Measurements from ENCODE around the gene MTNR1B. TPM values are rescaled to one million over a fixed set of nuclear protein-coding genes. Genes with fewer than 3 reads are reported as not detected.

MTNR1B gene
- total RNA-seq, 1 donor from 2014 or later: not detected

DNA sequence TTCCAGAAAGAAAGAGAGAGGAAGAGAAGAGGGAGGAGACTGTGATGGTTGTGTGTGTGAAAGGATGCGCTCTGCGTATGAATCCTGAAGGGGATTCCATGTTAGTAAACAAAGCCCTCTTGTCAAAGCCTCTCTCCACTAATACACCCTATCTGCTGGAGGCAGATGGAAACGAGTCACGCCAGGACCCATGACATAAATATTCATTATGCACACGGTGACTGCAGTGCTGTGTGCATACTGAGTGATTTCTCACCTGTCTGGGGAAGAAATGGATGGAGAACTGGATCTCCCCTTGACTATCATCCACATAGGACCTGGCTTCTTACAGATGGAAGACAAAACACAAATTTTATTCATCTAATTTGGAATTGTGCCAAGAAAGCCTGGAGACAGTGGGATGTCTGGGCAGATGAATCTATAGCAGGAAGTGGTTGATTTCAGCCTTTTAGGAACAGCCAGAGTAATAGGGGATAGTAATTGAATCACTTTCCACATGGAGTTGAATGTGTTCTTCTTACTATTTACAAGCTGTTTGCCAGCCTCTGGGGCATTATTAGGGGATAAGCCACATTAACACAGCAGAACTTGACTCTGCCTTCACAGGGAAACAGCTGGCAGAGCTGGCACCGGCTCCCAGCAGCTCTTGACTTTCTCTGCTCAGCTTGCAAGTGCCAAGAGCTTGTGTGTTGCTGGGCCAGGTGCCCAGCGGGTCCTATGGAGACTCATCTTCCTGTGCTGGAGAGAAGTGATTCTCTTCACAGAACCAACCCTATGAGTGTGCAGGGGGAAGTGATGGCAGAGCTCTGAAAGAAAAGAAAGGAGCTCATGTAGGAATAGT is 9.0 kb downstream of the MTNR1B start:
- DNase-seq (ENCODE audit: low spot score): no peak

DNA sequence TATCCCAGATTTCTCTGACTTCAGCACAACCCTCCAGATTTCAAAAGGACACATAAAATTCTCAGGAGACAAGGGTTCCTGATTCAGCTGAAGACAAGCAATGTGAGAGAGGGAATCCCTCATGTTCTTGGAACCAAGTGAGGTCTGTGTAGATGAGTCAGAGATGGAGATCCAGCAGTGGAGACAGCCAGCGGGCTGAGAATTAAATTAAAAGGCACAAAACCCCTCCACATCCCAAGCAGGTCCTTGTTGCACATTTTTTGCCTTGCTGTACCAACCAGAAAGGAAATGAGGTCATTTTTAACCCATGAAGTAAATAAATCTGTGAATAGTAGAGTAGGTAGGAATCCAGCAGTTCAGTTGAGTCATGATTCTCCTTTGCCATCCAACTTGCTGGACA is 9.7 kb downstream of the MTNR1B start:
- DNase-seq (ENCODE audit: low spot score): no peak

DNA sequence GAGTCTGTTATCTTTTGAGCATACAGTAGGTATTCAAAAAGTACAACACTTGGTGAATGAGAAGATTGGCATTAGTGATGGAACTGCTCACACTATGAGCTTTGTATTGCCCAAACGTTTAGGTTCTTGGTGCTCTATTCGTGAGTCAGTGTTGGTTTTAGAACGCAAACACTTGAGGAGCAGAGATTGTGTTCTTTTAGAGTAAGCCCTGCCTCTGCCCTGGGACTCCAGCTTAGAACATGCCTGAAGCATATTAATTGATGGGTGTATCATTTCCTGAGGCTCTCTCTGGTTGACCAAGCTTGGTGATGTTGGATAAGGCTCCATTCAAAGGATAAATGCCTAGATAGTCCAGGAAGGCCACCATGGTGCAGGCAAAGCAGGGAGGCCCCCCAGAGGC is 10.9 kb downstream of the MTNR1B start:
- DNase-seq (ENCODE audit: low spot score): no peak

DNA sequence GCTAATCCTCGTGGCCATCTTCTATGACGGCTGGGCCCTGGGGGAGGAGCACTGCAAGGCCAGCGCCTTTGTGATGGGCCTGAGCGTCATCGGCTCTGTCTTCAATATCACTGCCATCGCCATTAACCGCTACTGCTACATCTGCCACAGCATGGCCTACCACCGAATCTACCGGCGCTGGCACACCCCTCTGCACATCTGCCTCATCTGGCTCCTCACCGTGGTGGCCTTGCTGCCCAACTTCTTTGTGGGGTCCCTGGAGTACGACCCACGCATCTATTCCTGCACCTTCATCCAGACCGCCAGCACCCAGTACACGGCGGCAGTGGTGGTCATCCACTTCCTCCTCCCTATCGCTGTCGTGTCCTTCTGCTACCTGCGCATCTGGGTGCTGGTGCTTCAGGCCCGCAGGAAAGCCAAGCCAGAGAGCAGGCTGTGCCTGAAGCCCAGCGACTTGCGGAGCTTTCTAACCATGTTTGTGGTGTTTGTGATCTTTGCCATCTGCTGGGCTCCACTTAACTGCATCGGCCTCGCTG is 12.1 kb downstream of the MTNR1B start:
- no peak for DNase-seq (ENCODE audit: low spot score)

DNA sequence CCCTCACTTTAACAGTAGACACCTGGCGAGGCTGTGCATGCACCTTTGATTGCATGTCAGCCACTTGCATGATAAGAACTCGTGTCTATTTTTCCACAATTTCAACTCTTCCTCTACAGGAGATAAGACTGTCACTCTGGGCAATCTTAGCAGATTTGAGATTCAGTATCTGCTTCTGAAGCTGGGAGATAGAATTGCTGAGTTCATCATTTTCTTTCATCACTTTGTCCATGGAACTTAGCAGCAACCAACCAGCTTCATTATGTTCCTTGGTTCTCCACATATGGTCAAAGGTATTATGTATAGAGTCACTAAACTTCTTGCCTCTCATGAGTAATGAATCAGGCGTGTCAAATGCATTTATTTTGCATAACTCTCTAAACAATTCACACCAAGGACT is 17.1 kb downstream of the MTNR1B start:
- no peak for DNase-seq (ENCODE audit: low spot score)

DNA sequence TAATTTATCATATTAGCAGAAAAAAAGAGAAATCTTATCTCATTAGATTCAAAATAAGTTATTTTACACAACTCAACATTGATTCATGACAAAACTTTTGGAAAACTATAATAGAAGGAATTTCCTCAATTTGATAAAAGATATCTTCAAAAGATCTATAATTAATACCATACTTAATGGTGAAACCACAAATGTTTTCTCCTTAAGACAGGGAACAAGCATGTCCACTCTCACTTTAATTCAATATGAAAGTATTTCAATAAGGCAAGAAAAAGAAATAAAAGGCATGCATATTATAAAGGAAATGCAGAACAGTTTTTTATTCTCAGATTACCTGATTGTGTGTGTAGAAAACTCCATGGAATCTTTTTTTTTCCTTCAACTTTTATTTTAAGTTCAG is 23.6 kb downstream of the MTNR1B start:
- DNase-seq (ENCODE audit: low spot score): no peak

DNA sequence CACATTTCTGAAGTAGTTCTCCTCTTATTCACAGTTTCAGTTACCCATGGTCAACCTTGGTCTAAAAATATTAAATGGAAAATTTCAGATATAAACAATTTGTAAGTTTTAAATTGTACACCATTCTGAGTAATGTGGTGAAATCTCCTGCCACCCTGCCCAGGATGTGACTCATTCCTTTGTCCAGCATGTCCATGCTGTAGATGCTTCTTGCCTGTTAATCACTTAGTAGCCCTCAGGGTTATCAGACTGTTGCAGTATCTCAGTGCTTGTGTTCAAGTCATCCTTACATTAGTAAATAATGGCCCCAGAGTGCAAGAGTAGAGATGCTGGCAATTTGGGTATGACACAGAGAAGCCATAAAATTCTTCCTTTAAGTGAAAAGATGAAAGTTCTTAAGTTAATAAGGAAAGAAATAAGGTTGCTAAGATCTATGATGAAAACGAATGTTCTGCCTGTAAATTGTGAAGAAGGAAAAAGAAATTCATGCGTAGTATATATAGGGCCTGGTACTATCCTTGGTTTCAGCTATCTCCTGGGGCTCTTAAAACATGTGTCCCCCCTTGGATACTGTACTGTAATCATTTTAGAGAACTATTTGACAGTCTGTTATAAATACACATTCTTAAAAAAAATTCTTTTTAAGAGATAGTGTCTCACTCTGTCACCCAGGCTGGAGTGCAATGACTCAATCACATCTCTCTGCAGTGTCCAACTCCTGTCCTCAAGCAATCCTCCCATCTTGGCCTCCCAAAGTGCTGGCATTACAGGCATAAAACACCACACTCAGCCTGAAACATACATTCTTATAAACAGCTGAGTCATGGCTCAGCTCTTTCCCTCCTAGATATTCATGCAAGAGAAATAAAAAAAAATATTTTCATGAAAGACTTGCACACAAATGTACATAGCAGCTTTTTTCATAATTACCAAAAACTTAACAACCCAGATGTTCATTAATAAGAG is 31.3 kb downstream of the MTNR1B start:
- DNase-seq (ENCODE audit: low spot score): no peak

DNA sequence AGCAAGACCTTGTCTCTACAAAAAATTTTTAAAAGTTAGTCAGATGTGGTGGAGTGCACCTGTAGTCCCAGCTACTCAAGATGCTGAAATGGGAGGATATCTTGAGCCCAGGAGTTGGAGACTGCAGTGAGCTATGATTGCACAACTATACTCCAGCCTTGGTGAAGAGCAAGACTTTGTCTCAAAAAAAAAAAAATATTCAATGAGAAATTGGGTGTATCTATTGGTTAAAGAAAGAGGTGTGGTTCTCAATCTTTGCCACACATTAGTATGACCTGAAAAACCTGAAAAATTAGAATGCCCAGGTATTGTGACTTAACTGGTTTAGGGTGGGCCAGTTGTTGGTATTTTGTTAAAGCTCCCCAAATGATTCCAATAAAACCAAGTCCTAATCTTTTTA is 32.4 kb downstream of the MTNR1B start:
- DNase-seq (ENCODE audit: low spot score): no peak

DNA sequence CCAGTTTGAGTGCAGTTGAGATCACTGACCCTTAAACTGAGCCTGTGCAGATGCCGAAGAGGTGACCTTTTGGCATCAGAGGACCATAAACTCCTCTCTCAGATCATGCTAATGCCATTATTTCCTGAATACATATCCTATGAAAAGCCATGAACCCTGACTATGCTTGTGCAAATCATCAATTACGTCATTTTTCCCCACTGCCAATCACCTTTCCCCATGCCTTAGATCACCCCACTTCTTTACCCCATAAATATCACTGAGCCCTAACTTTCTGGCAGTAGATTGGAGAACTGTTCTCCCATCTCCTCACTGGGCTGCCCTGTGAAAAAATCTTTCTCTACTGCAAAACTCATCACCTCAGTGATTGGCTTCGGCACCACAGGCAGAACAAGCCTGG is 32.9 kb downstream of the MTNR1B start:
- DNase-seq (ENCODE audit: low spot score): no peak

DNA sequence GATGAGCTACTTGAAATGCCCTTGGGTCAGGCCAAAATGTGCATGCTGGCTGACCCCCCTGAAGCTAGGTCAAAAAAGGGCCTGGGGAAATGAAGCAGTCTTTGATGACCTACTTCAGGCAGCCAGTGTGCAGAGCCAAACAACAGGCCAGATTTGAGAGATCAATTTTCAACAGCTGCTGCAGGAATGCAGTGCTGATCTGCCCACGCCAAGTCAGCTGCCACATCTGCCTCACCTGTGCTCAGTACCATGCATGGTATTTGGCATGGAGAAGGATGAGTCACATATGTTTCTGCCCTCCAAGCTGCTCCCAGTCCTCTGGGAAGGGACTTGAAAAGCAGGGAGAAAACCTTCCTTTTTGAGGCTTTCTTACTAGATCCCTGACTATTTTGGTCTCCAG is 35.8 kb downstream of the MTNR1B start:
- DNase-seq (ENCODE audit: low spot score): no peak

DNA sequence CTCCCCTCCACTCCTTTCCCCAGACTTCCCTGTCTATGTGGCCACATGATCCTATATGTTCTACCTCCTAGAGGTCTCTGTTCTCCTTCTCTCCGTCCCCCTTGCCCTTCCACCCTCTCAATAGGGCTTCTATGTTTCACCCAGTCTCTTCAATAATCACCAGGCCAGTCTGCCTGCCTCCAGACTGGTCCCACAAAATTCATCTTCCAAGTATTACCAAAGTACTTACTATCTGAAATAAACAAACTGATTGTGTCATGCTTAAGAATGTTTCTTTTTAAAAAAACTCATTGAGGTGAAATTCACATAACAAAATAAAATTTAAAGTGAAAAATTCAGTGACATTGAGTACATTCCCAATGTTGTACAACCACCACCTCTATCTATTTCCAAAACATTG is 44.2 kb downstream of the MTNR1B start:
- DNase-seq (ENCODE audit: low spot score): no peak

DNA sequence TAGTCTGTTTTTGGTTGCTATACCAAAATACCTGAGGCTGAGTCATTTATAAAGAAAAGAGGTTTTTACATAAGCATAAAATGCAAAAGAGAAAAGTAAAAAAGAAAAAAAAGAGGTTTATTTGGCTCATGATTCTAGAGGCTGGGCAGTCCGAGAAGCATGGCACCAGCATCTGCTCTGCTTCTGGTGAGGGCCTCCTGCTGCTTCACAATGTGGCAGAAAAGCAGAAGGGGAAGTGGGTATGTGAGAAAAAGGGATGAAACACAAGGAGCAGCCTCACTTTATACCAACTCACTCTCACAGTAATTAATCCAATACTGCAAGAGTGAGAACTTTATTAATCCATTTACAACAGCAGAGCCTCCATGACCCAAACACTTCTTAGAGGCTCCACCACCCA is 47.1 kb downstream of the MTNR1B start:
- DNase-seq (ENCODE audit: low spot score): no peak

DNA sequence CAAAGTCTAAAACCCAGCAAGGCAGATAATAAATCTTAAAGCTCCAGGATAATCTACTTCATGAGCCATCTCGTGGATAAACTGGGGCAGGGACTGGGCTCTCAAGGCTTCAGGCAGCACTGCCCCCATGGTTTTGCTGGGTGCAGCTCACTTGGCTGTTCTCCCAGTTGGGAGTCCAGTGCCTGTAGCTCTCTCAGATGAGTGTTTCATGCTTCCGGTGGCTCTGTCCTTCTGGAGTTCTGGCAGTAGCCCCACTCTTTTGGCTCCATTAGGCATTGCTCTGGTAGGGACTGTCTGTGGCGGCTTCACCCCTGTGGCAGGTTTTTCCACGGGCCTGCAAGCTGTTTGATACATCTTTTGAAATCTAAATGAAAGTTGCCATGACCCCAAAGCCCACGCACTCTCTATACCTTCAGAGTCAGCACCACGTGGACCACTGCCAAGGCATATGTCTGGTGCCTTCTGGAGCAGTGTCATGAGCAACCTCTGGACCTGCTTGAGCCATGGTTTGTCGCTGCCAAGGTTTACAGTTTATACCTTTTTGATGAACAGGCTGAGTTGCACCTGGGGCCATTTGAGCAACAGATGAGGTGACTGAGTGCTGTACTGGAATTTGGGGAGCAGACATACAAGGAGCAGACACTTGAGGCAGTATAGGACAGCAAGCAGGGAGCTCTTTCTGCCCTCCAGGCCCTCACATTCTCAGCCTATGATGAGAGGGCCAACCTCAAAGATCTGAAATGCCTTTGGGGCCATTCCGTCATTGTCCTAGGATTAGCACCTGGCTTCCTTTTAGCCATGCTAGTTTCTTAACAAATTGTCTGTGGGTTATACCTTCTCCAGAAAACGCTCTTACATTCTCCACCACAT is 48.6 kb downstream of the MTNR1B start:
- DNase-seq (ENCODE audit: low spot score): no peak

DNA sequence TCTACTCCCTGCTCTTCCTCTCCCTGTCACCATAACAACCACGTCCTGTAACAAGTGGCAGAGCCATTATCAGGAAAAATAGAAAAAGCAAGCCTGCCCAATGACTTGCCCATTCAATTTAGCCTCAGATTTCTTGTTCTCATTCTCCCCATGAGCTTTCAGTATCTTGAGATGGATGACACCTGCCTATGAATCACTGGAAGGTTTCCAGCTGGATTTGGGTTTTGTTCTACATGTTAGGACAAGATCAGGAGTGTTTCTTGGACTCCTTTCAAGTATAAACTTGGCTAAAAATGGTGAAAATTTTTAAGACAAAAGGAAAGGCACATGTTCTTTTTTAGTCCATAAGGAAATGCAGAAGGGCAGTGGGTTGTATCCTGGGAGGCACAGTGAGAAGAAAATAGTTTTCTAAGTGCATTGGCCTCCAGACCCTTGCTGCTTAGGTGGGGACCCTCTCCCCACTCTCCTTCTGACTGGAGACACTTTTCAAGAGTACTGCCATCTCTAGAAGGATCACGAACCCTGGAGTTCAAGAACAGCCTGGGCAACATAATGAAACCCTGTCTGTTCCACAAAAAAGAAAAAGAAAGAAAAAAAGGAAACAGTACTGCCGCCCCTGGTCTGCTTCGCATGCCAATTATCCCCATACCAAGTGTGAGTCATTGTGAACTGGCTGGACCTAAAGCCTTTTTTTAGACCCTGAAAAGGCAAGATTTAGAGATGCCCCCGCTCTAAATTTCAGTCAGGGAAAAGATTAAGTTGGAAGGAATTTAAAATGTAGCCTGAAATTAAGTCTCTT is 51.0 kb downstream of the MTNR1B start:
- no peak for DNase-seq (ENCODE audit: low spot score)

DNA sequence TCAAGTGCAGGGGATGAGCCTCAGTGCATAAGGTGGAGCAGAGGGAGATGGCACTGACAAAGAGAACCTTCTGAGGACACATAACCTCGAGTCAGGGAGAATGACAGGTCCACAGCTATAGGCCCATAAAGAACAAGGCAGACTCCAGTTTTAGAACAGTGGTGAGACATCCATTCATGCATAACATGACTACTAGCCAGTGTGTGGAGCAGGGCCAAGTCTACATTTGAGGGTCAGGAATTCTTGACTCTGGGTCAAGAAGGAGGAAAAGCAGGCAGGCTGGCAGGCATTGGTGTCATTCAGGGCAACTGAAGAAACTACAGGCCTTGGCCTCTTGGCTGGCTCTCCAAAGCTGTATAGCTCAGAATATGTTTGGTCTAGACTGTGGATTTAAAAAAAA is 54.9 kb downstream of the MTNR1B start:
- no peak for DNase-seq (ENCODE audit: low spot score)

DNA sequence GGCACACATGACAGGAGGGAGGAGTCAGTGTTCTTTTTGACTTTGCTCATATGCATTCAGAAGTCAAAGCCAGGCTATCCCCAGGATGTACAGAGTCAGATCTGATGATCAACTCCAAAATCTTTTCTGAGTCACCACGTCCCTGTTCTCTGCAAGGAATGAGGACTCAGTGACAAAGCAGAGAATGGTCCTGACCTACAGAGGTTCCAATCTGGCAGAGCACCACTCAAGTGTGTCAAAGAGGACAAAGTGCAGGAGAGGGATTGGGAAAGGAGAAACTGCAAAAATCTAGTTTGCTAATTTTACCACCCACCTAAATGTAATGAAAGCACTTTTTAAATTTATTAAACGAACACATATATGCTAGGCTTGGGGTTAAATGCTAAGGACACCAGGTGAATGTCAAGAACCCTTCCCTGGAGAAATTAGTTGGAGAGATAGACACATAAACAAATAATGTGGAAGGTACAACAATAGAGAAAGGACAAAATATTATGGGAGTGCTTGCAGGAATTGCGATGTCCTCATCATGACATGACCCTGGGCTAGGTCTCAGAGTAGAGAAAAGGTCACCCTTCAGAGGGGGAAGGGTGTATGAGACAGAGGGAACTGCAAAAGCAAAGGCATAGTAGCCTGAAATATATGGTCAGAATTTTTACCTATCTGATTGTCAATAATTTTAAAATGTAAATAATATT is 56.3 kb downstream of the MTNR1B start:
- DNase-seq (ENCODE audit: low spot score): no peak

DNA sequence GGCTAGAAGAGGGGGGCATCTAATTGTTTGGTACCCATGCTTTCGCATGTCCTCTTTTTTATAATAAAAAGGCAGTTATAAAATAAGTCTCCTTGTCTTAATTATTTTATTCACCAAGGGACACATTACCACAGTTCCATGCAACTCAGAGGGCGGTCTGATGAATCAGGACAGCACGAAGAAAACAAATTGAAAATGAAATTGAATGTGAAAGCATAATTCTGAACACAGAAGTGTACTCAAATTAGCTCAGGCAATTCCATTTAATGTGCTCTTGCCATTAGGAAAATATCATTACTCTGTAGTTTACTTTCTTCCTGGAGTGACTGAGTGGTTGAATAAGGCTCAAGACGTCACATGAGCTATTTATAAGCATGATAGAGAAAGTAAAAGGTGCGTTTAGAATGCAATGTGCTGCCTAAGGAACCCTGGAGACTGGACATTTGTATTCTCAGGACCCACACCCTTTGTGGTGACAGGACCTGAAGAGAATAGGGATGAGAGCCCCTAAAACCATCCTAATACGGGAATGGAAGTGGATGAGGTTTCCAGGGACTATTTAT is 59.6 kb downstream of the MTNR1B start:
- no peak for DNase-seq (ENCODE audit: low spot score)

DNA sequence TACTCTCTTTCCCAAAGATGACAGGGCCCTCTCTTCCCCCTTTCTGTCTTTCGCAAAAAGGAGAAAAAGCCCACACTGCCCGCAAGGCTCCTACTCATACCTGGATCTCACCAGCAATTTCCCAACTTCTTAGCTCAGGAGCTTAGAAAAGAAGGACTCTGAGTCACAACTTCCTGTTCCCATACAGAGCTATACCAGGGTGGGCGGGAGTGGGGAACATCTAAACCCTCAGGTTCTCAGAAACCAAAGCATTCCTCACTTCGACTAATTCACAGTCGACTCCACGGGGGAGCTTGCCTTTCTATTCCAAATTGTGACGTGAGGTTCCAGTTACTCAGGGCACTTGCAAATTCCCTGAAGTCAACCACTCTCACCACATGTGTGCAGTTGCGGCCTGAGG is 61.9 kb downstream of the MTNR1B start:
- DNase-seq (ENCODE audit: low spot score): no peak

Data from ureter (tissue), 1 donor.